HepG2 (cell line): ENCODE results near the gene CSMD2. TPM values are rescaled to one million over a fixed set of nuclear protein-coding genes. Genes with fewer than 3 reads are reported as not detected.

ENCODE experiments used
- ATAC-seq: fragments of 200-7000 bp; cut with Tn5 transposase; 3 replicates; pipeline ENCODE4 v1.9.1; 2020; ENCODE audit warnings: mild to moderate bottlenecking, moderate library complexity
- BruUV-seq: library from RNA; stranded (reverse); fragments of 400-500 nt; replicated peaks from 2 replicates; lab custom pipeline; 2021; lab: Mats Ljungman, UMichigan
- CTCF ChIA-PET: fragments of 300-600 bp; formaldehyde crosslinking; extraction: SDS; loops from one replicate; lab custom pipeline; 2021; ENCODE audit warnings: low total read pairs, inconsistent platforms, low intra/inter-chr PET ratio; lab: Yijun Ruan, JAX
- POLR2A ChIA-PET: fragments of 350-600 bp; sonication (Branson Sonifier 250); formaldehyde crosslinking; loops from one replicate; lab custom pipeline; 2020; ENCODE audit warnings: antibody characterized with exemption, inconsistent platforms; lab: Yijun Ruan, JAX
- DNase-seq: peaks from one replicate; pipeline ENCODE4 v3.0.0-alpha.2; 2015; ENCODE audit warnings: low spot score
- FAIRE-seq: peaks from 3 replicates; lab custom pipeline; 2011; peaks lifted over from hg19 to GRCh38; lab: Jason Lieb, UNC
- H2AFZ ChIP-seq: one replicate; pipeline ENCODE4 v1.6.1; 2011; ENCODE audit warnings: low read length, inconsistent platforms
- H3K27ac ChIP-seq: fragments of 300-600 bp; 3 replicates; pipeline ENCODE4 v1.8.0; 2011; ENCODE audit warnings: mixed run types, mild to moderate bottlenecking, mixed read lengths, low read length, inconsistent platforms; ENCODE audit not compliant: insufficient read depth; ENCODE audit errors: extremely low read length
- H3K27me3 ChIP-seq, 2 experiments: fragments of 200-600 bp in 1 of 2; 2 replicates in 1 of 2; 3 replicates in 1 of 2; pipeline versions ENCODE4 v1.6.0 to v1.8.0; 2011; ENCODE audit warnings: low read length in 2 of 2, mild to moderate bottlenecking in 2 of 2, moderate library complexity in 2 of 2, inconsistent platforms in 1 of 2; ENCODE audit not compliant: insufficient read depth in 2 of 2, control insufficient read depth in 1 of 2
- H3K36me3 ChIP-seq, 2 experiments: fragments of 200-600 bp in 1 of 2; replicated peaks in 1 of 2; 2 replicates in 1 of 2; 3 replicates in 1 of 2; pipeline versions ENCODE4 v1.5.1 to v1.8.0; 2011; ENCODE audit warnings: low read length in 2 of 2, inconsistent platforms in 1 of 2; ENCODE audit not compliant: insufficient read depth in 2 of 2, control insufficient read depth in 1 of 2
- H3K4me1 ChIP-seq: 2 replicates; pipeline ENCODE4 v1.5.1; 2012; ENCODE audit warnings: low read length, inconsistent platforms; ENCODE audit not compliant: insufficient read depth
- H3K4me2 ChIP-seq: 2 replicates; pipeline ENCODE4 v1.6.0; 2011; ENCODE audit warnings: low read depth, low read length, inconsistent platforms
- H3K4me3 ChIP-seq, 3 experiments: fragments of 200-600 bp in 1 of 3; sonication (generic), shearing (Covaris generic) in 1 of 3; replicated peaks in 1 of 3; 2 replicates each; pipeline ENCODE4 v1.5.1; 2011 to 2016; ENCODE audit warnings: low read length in 3 of 3, inconsistent platforms in 2 of 3, low read depth in 2 of 3, mild to moderate bottlenecking in 2 of 3, control low read depth in 1 of 3, mixed read lengths in 1 of 3; ENCODE audit not compliant: insufficient read depth in 1 of 3
- H3K79me2 ChIP-seq: one replicate; pipeline ENCODE4 v1.6.1; 2011; ENCODE audit warnings: low read length, inconsistent platforms; ENCODE audit not compliant: insufficient read depth
- H3K9ac ChIP-seq: 2 replicates; pipeline ENCODE4 v1.6.0; 2011; ENCODE audit warnings: mild to moderate bottlenecking, low read depth, low read length, inconsistent platforms; ENCODE audit not compliant: insufficient read depth
- H3K9me3 ChIP-seq: 2 replicates; pipeline ENCODE4 v1.5.1; 2012; ENCODE audit warnings: mild to moderate bottlenecking, low read length
- H4K20me1 ChIP-seq: 2 replicates; pipeline ENCODE4 v1.6.0; 2011; ENCODE audit warnings: inconsistent platforms, mild to moderate bottlenecking, low read length, moderate library complexity; ENCODE audit not compliant: insufficient read depth
- GPN1 ChIP-seq: sonication (generic); formaldehyde crosslinking; IDR thresholded peaks from 2 replicates; pipeline ENCODE4 v1.5.1; 2020; ENCODE audit warnings: missing genetic modification reagents, borderline replicate concordance
- JDP2 ChIP-seq: sonication (generic); formaldehyde crosslinking; IDR thresholded peaks from 2 replicates; pipeline ENCODE4 v1.8.1; 2022; ENCODE audit warnings: missing genetic modification reagents, borderline replicate concordance
- NCOA5 ChIP-seq: sonication (generic); formaldehyde crosslinking; IDR thresholded peaks from 2 replicates; pipeline ENCODE4 v1.4.0; 2020; ENCODE audit warnings: missing genetic modification reagents
- TARDBP ChIP-seq: sonication (generic); formaldehyde crosslinking; IDR thresholded peaks from 2 replicates; pipeline ENCODE4 v1.8.0; 2022; ENCODE audit warnings: mild to moderate bottlenecking, missing genetic modification reagents
- ZNF3 ChIP-seq: IDR thresholded peaks from 2 replicates; pipeline ENCODE4 v1.7.0; 2017; ENCODE audit warnings: inconsistent platforms
- ZNF563 ChIP-seq: sonication (generic); formaldehyde crosslinking; IDR thresholded peaks from 2 replicates; pipeline ENCODE4 v1.8.0; 2022; ENCODE audit warnings: mild to moderate bottlenecking, moderate library complexity, missing genetic modification reagents
- ZNF816 ChIP-seq: sonication (generic); formaldehyde crosslinking; IDR thresholded peaks from 2 replicates; pipeline ENCODE4 v1.8.0; 2022; ENCODE audit warnings: missing genetic modification reagents, mild to moderate bottlenecking, borderline replicate concordance
- WGBS: methylation state at CpG from one replicate; pipeline ENCODE4 v1.1.6; 2017; ENCODE audit warnings: low lambda C conversion rate; 5-methylcytosine and 5-hydroxymethylcytosine counted together
- in situ Hi-C: cut with HindIII; loops from 2 replicates; pipeline ENCODE4 v1.10.0; 2017; ENCODE audit warnings: low pct_unique_long_range_greater_than_20kb; ENCODE audit not compliant: extremely low pct_ligation_motif_present
- intact Hi-C: fragments of 100-400 bp; cut with micrococcal nuclease; formaldehyde crosslinking; loops from one replicate; pipeline ENCODE4 v1.10.0; 2022; ENCODE audit not compliant: unreplicated experiment
- polyA plus RNA-seq, 8 experiments: library from polyadenylated mRNA; depleted of rRNA in 3 of 8; stranded (reverse) in 7 of 8; unstranded in 1 of 8; fragments of >200 nt; fragmentation: Illumina TruSeq in 4 of 8; extraction: Trizol in 4 of 8; gene quantifications; 2 replicates each; pipeline versions ENCODE4 v1.2.1 to v1.2.3, GENCODE V29; 2011 to 2016; ENCODE audit warnings: low read depth in 4 of 8, missing spikeins in 1 of 8, mixed read lengths in 1 of 8; ENCODE audit not compliant: insufficient read depth in 1 of 8
- total RNA-seq, 5 experiments: library from RNA; depleted of rRNA; stranded (reverse); fragments of >200 nt; fragmentation: Illumina TruSeq; extraction: Trizol; gene quantifications; 2 replicates each; pipeline ENCODE4 v1.2.3, GENCODE V29; 2016; ENCODE audit warnings: low read depth in 1 of 5
- TF ChIP-seq, protein P1 (sequence below): sonication (generic); formaldehyde crosslinking; IDR thresholded peaks from 2 replicates; pipeline ENCODE4 v1.5.1; 2020; ENCODE audit warnings: missing genetic modification reagents, mild to moderate bottlenecking, borderline replicate concordance
- TF ChIP-seq, protein P2 (sequence below): IDR thresholded peaks from 2 replicates; pipeline ENCODE4 v1.6.1; 2012; ENCODE audit warnings: low read depth, low read length, improper control_type of control experiment
- TF ChIP-seq, protein P3 (sequence below): sonication (generic); formaldehyde crosslinking; IDR thresholded peaks from 2 replicates; pipeline ENCODE4 v1.4.0; 2020; ENCODE audit warnings: mild to moderate bottlenecking, missing genetic modification reagents
- TF ChIP-seq, protein P4 (sequence below): sonication (generic); formaldehyde crosslinking; IDR thresholded peaks from 2 replicates; pipeline ENCODE4 v1.8.0; 2022; ENCODE audit warnings: missing genetic modification reagents, low read depth, mild to moderate bottlenecking, borderline replicate concordance

Gene CSMD2
- total and polyA plus RNA-seq, 2 of the 13 experiments (the other 11 are each of a cell fraction or from before 2014, with no cell fraction given): not detected

DNA sequence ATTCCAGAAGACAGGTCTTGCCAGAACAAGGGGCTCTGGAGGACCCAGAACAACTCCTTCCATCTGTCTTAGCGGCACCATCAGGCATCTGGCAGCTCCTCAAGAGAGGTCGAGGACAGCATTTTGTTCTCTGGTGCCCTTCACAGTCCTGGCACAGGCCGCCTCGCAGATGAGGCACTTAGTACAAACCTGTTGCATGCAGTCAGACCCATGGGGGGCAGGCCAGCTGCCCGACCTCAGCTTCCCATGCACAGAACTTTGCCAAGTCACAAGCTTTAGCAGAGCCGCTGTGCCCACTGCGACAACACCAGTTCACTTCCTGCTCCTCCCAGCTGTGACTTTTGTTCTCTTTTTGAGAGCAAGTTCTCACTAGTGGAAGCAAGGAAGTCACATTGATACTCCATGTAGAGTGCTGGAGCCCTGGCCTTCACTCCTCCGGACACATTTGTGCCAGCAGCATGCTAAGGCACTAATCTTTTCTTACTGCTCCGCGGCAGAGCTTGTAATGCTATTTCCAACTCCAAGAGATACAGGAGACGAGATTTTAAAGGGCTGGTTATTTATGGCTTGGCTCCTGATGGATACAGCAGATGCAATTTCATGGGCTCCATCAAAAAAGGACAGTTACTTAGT, 256.6 kb downstream of the CSMD2 start:
- WGBS: 27% methylated on average over 7 of the region's 11 CpGs
- H3K4me1 ChIP-seq: no peaks in the 10 kb centered on the region
- in situ Hi-C loops (no loop called here), intact Hi-C loops (no loop called here)
- no peaks in the 10 kb centered on the region for H3K36me3 ChIP-seq
- no peak overlapping the region for H3K4me3 ChIP-seq
- no peak overlapping the region for H2AFZ ChIP-seq
- POLR2A ChIA-PET: no interaction called here
- H3K79me2 ChIP-seq: no peaks in the 10 kb centered on the region
- ATAC-seq: no peak
- no peak for FAIRE-seq
- H3K9ac ChIP-seq: no peak overlapping the region
- H4K20me1 ChIP-seq: no peaks in the 10 kb centered on the region
- TF ChIP-seq JDP2 (CRISPR knock-in tag) (no peak), ZNF816 (CRISPR knock-in tag) (no peak), ZNF3 (no peak), NCOA5 (CRISPR knock-in tag) (no peak), ZNF563 (no peak), GPN1 (CRISPR knock-in tag) (no peak), TARDBP (CRISPR knock-in tag) (no peak)
- TF ChIP-seq, protein P1, sequence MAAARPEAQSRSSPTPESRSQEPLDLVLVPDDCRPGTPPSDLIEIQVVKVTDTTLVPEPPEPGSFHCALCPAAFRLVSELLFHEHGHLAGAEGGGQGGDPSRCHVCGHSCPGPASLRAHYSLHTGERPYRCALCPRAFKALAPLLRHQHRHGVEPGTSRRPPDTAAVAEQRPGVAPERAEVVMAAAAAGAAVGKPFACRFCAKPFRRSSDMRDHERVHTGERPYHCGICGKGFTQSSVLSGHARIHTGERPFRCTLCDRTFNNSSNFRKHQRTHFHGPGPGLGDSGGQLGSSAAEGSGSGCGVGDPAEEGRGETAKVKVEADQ (CRISPR knock-in tag): no peak
- TF ChIP-seq, protein P2, sequence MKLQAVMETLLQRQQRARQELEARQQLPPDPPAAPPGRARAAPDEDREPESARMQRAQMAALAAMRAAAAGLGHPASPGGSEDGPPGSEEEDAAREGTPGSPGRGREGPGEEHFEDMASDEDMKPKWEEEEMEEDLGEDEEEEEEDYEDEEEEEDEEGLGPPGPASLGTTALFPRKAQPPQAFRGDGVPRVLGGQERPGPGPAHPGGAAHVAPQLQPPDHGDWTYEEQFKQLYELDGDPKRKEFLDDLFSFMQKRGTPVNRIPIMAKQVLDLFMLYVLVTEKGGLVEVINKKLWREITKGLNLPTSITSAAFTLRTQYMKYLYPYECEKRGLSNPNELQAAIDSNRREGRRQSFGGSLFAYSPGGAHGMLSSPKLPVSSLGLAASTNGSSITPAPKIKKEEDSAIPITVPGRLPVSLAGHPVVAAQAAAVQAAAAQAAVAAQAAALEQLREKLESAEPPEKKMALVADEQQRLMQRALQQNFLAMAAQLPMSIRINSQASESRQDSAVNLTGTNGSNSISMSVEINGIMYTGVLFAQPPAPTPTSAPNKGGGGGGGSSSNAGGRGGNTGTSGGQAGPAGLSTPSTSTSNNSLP: no peak
- TF ChIP-seq, protein P3, sequence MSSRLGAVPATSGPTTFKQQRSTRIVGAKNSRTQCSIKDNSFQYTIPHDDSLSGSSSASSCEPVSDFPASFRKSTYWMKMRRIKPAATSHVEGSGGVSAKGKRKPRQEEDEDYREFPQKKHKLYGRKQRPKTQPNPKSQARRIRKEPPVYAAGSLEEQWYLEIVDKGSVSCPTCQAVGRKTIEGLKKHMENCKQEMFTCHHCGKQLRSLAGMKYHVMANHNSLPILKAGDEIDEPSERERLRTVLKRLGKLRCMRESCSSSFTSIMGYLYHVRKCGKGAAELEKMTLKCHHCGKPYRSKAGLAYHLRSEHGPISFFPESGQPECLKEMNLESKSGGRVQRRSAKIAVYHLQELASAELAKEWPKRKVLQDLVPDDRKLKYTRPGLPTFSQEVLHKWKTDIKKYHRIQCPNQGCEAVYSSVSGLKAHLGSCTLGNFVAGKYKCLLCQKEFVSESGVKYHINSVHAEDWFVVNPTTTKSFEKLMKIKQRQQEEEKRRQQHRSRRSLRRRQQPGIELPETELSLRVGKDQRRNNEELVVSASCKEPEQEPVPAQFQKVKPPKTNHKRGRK (CRISPR knock-in tag): no peak
- TF ChIP-seq, protein P4, sequence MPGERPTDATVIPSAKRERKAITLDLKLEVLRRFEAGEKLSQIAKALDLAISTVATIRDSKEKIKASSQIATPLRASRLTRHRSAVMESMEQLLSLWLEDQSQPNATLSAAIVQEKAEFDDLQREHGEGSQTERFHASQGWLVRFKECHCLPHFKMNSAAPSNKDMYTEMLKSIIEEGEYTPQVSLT (CRISPR knock-in tag): no peak
- CTCF ChIA-PET: no interaction called here
- BruUV-seq: no TSS peak
- no peak overlapping the region for H3K27ac ChIP-seq
- DNase-seq: no peak
- H3K4me2 ChIP-seq: no peak overlapping the region
- H3K9me3 ChIP-seq: no peaks in the 10 kb centered on the region
- H3K27me3 ChIP-seq: peaks cover 0 to 5% of the 10 kb centered on the region in 2 experiments; a peak in 2 of 5 replicates
